Keratinocyte (primary cell): ENCODE results near the gene SULT1C4.

Experiments
- EZH2 ChIP-seq: IDR thresholded peaks from one replicate; pipeline ENCODE4 v1.6.1; 2012; ENCODE audit warnings: inconsistent platforms, mild to moderate bottlenecking, low read length, moderate library complexity
- TF ChIP-seq, protein P1 (sequence below), 3 experiments: IDR thresholded peaks in 1 of 3; conservative IDR thresholded peaks in 1 of 3; optimal IDR thresholded peaks in 1 of 3; 2 replicates in 2 of 3; 3 replicates in 1 of 3; pipeline versions ENCODE3 to v1.5.1; 2011; ENCODE audit warnings: low read length in 3 of 3, mild to moderate bottlenecking in 3 of 3, moderate library complexity in 2 of 3, control low read depth in 1 of 3, inconsistent platforms in 1 of 3; ENCODE audit not compliant: insufficient read depth in 2 of 3; ENCODE audit errors: extremely low read depth in 1 of 3

DNA sequence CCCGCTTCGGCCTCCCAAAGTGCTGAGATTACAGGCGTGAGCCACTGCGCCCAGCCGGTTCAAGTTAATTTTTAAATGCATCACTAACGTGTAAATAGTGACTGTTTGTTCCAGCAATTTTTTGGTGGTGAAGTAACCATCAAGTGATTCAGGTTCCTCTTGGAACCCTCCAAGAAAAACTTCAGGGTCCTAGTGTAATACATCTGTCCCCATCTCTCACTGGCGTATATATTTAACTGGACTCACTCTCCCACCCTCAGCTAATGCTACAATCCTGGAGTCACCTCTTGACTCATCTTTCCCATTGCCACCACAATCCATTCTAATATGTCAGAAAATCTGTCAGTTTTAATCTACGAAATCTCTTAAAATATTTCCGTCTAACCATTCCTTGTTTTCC is 10.3 kb downstream of the SULT1C4 start:
- TF ChIP-seq, protein P1, sequence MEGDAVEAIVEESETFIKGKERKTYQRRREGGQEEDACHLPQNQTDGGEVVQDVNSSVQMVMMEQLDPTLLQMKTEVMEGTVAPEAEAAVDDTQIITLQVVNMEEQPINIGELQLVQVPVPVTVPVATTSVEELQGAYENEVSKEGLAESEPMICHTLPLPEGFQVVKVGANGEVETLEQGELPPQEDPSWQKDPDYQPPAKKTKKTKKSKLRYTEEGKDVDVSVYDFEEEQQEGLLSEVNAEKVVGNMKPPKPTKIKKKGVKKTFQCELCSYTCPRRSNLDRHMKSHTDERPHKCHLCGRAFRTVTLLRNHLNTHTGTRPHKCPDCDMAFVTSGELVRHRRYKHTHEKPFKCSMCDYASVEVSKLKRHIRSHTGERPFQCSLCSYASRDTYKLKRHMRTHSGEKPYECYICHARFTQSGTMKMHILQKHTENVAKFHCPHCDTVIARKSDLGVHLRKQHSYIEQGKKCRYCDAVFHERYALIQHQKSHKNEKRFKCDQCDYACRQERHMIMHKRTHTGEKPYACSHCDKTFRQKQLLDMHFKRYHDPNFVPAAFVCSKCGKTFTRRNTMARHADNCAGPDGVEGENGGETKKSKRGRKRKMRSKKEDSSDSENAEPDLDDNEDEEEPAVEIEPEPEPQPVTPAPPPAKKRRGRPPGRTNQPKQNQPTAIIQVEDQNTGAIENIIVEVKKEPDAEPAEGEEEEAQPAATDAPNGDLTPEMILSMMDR (optimal IDR thresholded peaks at IDR 0.05 in 1 of 3, IDR thresholded peaks at IDR 0.05 in 1 of 3, conservative IDR thresholded peaks at IDR 0.05 in 1 of 3; ENCODE audit: extremely low read depth in 1 of 3, insufficient read depth in 2 of 3, low read length in 3 of 3) = no peak
- TF ChIP-seq EZH2 = no peak
